K562 (cell line): Measurements from ENCODE around the gene C2CD5. TPM values are rescaled to one million over a fixed set of nuclear protein-coding genes. Genes with fewer than 3 reads are reported as not detected.

Experiments used
- ATAC-seq: fragments of 200-7000 bp; cut with Tn5 transposase; 3 replicates; pipeline ENCODE4 v1.9.1; 2020; ENCODE audit warnings: moderate library complexity
- BruUV-seq: library from RNA; stranded (reverse); fragments of 400-500 nt; replicated peaks from 2 replicates; lab custom pipeline; 2021; lab: Mats Ljungman, UMichigan
- CTCF ChIA-PET: fragments of 300-600 bp; formaldehyde crosslinking; extraction: SDS; loops from one replicate; lab custom pipeline; 2021; ENCODE audit warnings: low intra/inter-chr PET ratio; lab: Yijun Ruan, JAX
- POLR2A ChIA-PET: fragments of 300-600, 350-650 bp; sonication (Branson Sonifier 250); formaldehyde crosslinking; extraction: SDS; loops from one replicate; lab custom pipeline; 2021; ENCODE audit warnings: antibody characterized with exemption, inconsistent platforms; lab: Yijun Ruan, JAX
- DNase-seq, 4 experiments: peaks; one replicate each; pipeline versions ENCODE4 v3.0.0 to v3.0.0-alpha.2; 2011 to 2018; ENCODE audit warnings: low spot score in 3 of 4, mixed read lengths in 3 of 4; ENCODE audit errors: extremely low read depth in 1 of 4
- FAIRE-seq: peaks from 2 replicates; lab custom pipeline; 2011; peaks lifted over from hg19 to GRCh38; lab: Jason Lieb, UNC
- H2AFZ ChIP-seq: 2 replicates; pipeline ENCODE4 v1.6.0; 2011; ENCODE audit warnings: low read depth, low read length, control low read depth, inconsistent platforms
- H3K27ac ChIP-seq: fragments of 200-600 bp; 3 replicates; pipeline ENCODE4 v1.8.0; 2011; ENCODE audit warnings: low read depth, mild to moderate bottlenecking, control low read depth, inconsistent platforms, low read length, moderate library complexity, mixed read lengths; ENCODE audit errors: extremely low read depth
- H3K27me3 ChIP-seq, 2 experiments: fragments of 300-600 bp in 1 of 2; 2 replicates in 1 of 2; 3 replicates in 1 of 2; pipeline versions ENCODE4 v1.6.0 to v1.8.0; 2011; ENCODE audit warnings: inconsistent platforms in 2 of 2, low read length in 2 of 2, mild to moderate bottlenecking in 1 of 2, mixed read lengths in 1 of 2, moderate library complexity in 1 of 2; ENCODE audit not compliant: control insufficient read depth in 2 of 2, insufficient read depth in 2 of 2
- H3K36me3 ChIP-seq: fragments of 300-600 bp; 3 replicates; pipeline ENCODE4 v1.8.0; 2011; ENCODE audit warnings: mild to moderate bottlenecking, low read length, inconsistent platforms; ENCODE audit not compliant: control insufficient read depth, insufficient read depth
- H3K4me1 ChIP-seq, 2 experiments: fragments of 200-600 bp in 1 of 2; replicated peaks in 1 of 2; 2 replicates in 1 of 2; 3 replicates in 1 of 2; pipeline versions ENCODE4 v1.5.1 to v1.8.0; 2011; ENCODE audit warnings: inconsistent platforms in 2 of 2, low read length in 2 of 2, mild to moderate bottlenecking in 1 of 2, mixed read lengths in 1 of 2, moderate library complexity in 1 of 2; ENCODE audit not compliant: control insufficient read depth in 2 of 2, insufficient read depth in 2 of 2
- H3K4me2 ChIP-seq: 2 replicates; pipeline ENCODE4 v1.6.1; 2011; ENCODE audit warnings: low read length, control low read depth, inconsistent platforms, mixed read lengths; ENCODE audit not compliant: insufficient read depth
- H3K4me3 ChIP-seq: fragments of 200-600 bp; sonication (generic), shearing (Covaris generic); 2 replicates; pipeline ENCODE4 v1.5.1; 2016; ENCODE audit warnings: control low read depth, inconsistent platforms
- H3K79me2 ChIP-seq: fragments of 200-600 bp; 3 replicates; pipeline ENCODE4 v1.8.0; 2011; ENCODE audit warnings: low read length, inconsistent platforms; ENCODE audit not compliant: control insufficient read depth, insufficient read depth
- H3K9ac ChIP-seq, 2 experiments: 2 replicates each; pipeline versions ENCODE4 v1.6.0 to v1.6.1; 2011; ENCODE audit warnings: low read depth in 2 of 2, low read length in 2 of 2, control low read depth in 1 of 2, inconsistent platforms in 1 of 2, mild to moderate bottlenecking in 1 of 2, mixed read lengths in 1 of 2; ENCODE audit not compliant: insufficient read depth in 1 of 2
- H3K9me1 ChIP-seq: one replicate; pipeline ENCODE4 v1.6.0; 2011; ENCODE audit warnings: inconsistent platforms, mild to moderate bottlenecking, low read length, moderate library complexity; ENCODE audit not compliant: control insufficient read depth, insufficient read depth
- H3K9me3 ChIP-seq: replicated peaks from 2 replicates; pipeline ENCODE4 v1.5.1; 2011; ENCODE audit warnings: low read depth, low read length, inconsistent platforms; ENCODE audit not compliant: control insufficient read depth, insufficient read depth
- H4K20me1 ChIP-seq: replicated peaks from 2 replicates; pipeline ENCODE4 v1.6.1; 2011; ENCODE audit warnings: low read length, inconsistent platforms, mixed read lengths; ENCODE audit not compliant: control insufficient read depth, insufficient read depth
- DPF2 ChIP-seq: fragments of 450-650 bp; IDR thresholded peaks from 2 replicates; pipeline ENCODE4 v1.6.1; 2016
- ETV6 ChIP-seq, 3 experiments: fragments of 150-350 bp in 1 of 3; sonication (generic) in 1 of 3; formaldehyde crosslinking in 1 of 3; IDR thresholded peaks; 2 replicates each; pipeline versions ENCODE4 v1.6.1 to v1.8.0; 2014 to 2022; ENCODE audit warnings: borderline replicate concordance in 2 of 3, low read depth in 2 of 3, antibody characterized with exemption in 1 of 3, low read length in 1 of 3, mild to moderate bottlenecking in 1 of 3, missing genetic modification reagents in 1 of 3
- LARP7 ChIP-seq: fragments of 450-650 bp; IDR thresholded peaks from 2 replicates; pipeline ENCODE4 v1.6.1; 2016
- NCOA2 ChIP-seq, 2 experiments: fragments of 450-650 bp; IDR thresholded peaks; 2 replicates each; pipeline ENCODE4 v1.6.1; 2018; ENCODE audit warnings: mild to moderate bottlenecking in 2 of 2, moderate library complexity in 1 of 2; ENCODE audit not compliant: partially characterized antibody in 2 of 2
- PTRF ChIP-seq: fragments of 450-650 bp; IDR thresholded peaks from 2 replicates; pipeline ENCODE4 v1.6.1; 2016; ENCODE audit warnings: mild to moderate bottlenecking, missing genetic modification characterization, missing compliant biosample characterization
- USF2 ChIP-seq: sonication (generic); formaldehyde crosslinking; IDR thresholded peaks from 2 replicates; pipeline ENCODE4 v1.5.0; 2020; ENCODE audit warnings: missing genetic modification reagents
- XRCC5 ChIP-seq: fragments of 200-400 bp; formaldehyde crosslinking; IDR thresholded peaks from 2 replicates; pipeline ENCODE4 v1.6.1; 2017; ENCODE audit warnings: low read depth, mild to moderate bottlenecking, low read length
- ZBTB11 ChIP-seq, 3 experiments: fragments of 200-800 bp in 1 of 3; fragments of 250-450 bp in 1 of 3; fragments of 450-650 bp in 1 of 3; sonication (Bioruptor Pico) in 1 of 3; sonication (Bioruptor generic) in 1 of 3; formaldehyde crosslinking in 1 of 3; IDR thresholded peaks; 2 replicates each; pipeline versions ENCODE4 v1.6.1 to v1.8.0; 2016 to 2022; ENCODE audit warnings: mild to moderate bottlenecking in 2 of 3, missing genetic modification characterization in 2 of 3, missing compliant biosample characterization in 1 of 3, moderate library complexity in 1 of 3
- ZHX1 ChIP-seq: fragments of 150-350 bp; conservative IDR thresholded peaks from 2 replicates; pipeline ENCODE4 v1.6.1; 2014; ENCODE audit warnings: low read length
- ZNF140 ChIP-seq: fragments of 250-450 bp; sonication (Bioruptor Pico); IDR thresholded peaks from 2 replicates; pipeline ENCODE4 v1.8.0; 2021; ENCODE audit warnings: moderate library complexity, mild to moderate bottlenecking, inconsistent platforms
- ZNF518B ChIP-seq: fragments of 250-450 bp; sonication (Bioruptor Pico); IDR thresholded peaks from 2 replicates; pipeline ENCODE4 v1.5.0; 2021; ENCODE audit warnings: mild to moderate bottlenecking, moderate library complexity
- WGBS: fragments of 100-300 bp; shearing (Covaris generic); methylation state at CpG from one replicate; pipeline ENCODE4 v1.1.6; 2016; ENCODE audit warnings: low coverage, mixed read lengths; ENCODE audit not compliant: insufficient coverage; ENCODE audit errors: missing lambda C conversion rate; 5-methylcytosine and 5-hydroxymethylcytosine counted together
- in situ Hi-C: fragments of 300-500 bp; cut with MboI; formaldehyde crosslinking; loops from 4 replicates; pipeline ENCODE4 v1.15.0; 2018; ENCODE audit warnings: inconsistent platforms, mixed read lengths
- intact Hi-C: fragments of 100-400 bp; cut with micrococcal nuclease; formaldehyde crosslinking; loops from 2 replicates; pipeline ENCODE4 v1.14.2; 2022
- polyA plus RNA-seq, 8 experiments: library from polyadenylated mRNA; depleted of rRNA in 4 of 8; stranded (reverse) in 5 of 8; unstranded in 3 of 8; fragments of >200 nt; fragmentation: Nextera tagmentation in 2 of 8; fragmentation: Illumina TruSeq in 1 of 8; extraction: Ambion mirVana in 2 of 8; extraction: Trizol in 1 of 8; gene quantifications; 2 replicates each; pipeline versions ENCODE4 v1.2.1 to v1.2.3, GENCODE V29; 2011 to 2014; ENCODE audit warnings: inconsistent platforms in 1 of 8, missing spikeins in 1 of 8
- total RNA-seq, 7 experiments: library from RNA; depleted of rRNA in 6 of 7; stranded (reverse); fragments of >200 nt in 6 of 7; fragmentation: Illumina TruSeq in 2 of 7; extraction: Trizol in 2 of 7; gene quantifications; 2 replicates each; pipeline versions ENCODE4 v1.2.1 to v1.2.3, GENCODE V29; 2011 to 2021; ENCODE audit warnings: low replicate concordance in 1 of 7

Gene C2CD5
- total and polyA plus RNA-seq, 9 of the 15 experiments (the other 6 are each of a cell fraction or from before 2014, with no cell fraction given) = 5.1 to 24.1 (median 14.3) TPM

- Histone ChIP-seq H3K9me3 (no peaks in the 10 kb centered on the region), H2AFZ (no peak overlapping the region), H3K79me2 (no peaks in the 10 kb centered on the region), H3K36me3 (peaks cover 3% of the 10 kb centered on the region; the same call in 1 of the 3 replicates), H3K4me1 (no peaks in the 10 kb centered on the region), H4K20me1 (no peaks in the 10 kb centered on the region), H3K4me2 (no peak overlapping the region), H3K27ac (no peak overlapping the region), H3K27me3 (no peaks in the 10 kb centered on the region), H3K9ac (no peak overlapping the region), H3K4me3 (no peak overlapping the region), H3K9me1 (no peaks in the 10 kb centered on the region)
- FAIRE-seq (no peak), DNase-seq (no peak), ATAC-seq (no peak)
- 70% methylated on average over 3 of the region's 4 CpGs for WGBS
- intact Hi-C loops = no loop called here
- no TSS peak for BruUV-seq
- ChIA-PET CTCF (no interaction called here), POLR2A (interaction anchor here (1.1 kb wide), 1 partner anchor 9 kb away, joined by 3 read pairs; no protein-coding TSS in a partner anchor)
- in situ Hi-C loops = no loop called here
- TF ChIP-seq PTRF (tag) (no peak), ZHX1 (no peak), ZBTB11 (CRISPR knock-in tag; IDR thresholded peaks at IDR 0.05) (no peak), USF2 (CRISPR knock-in tag) (no peak), ETV6 (IDR thresholded peaks at IDR 0.05; ENCODE audit: borderline replicate concordance in 1 of 2, low read depth in 2 of 2, low read length in 1 of 2) (no peak), ETV6 (CRISPR knock-in tag; IDR thresholded peaks at IDR 0.05; ENCODE audit: borderline replicate concordance) (no peak), ZNF140 (CRISPR knock-in tag) (no peak), NCOA2 (IDR thresholded peaks at IDR 0.05; ENCODE audit: partially characterized antibody in 2 of 2) (no peak), ZNF518B (CRISPR knock-in tag) (no peak), LARP7 (no peak), DPF2 (no peak), XRCC5 (no peak)
Measured at GRCh38 chr12:22500100-22500499, 44.2 kb downstream of the C2CD5 start.
